Esophagus squamous epithelium (tissue), 5 donors: ENCODE data around the gene VSIG10. TPM values are rescaled to one million over a fixed set of nuclear protein-coding genes. Genes with fewer than 3 reads are reported as not detected.

ENCODE experiments used
- DNase-seq: peaks from one replicate; lab custom pipeline; 2025; lab: John Stamatoyannopoulos, UW
- H3K27ac ChIP-seq, 4 donors: fragments of 200-600 bp; sonication (generic); one replicate each; pipeline ENCODE4 v1.5.1; 2016 to 2019; ENCODE audit warnings: mild to moderate bottlenecking in 1 of 4
- H3K27me3 ChIP-seq, 4 donors: fragments of 200-600 bp; sonication (generic); 1 replicate in 3 of 4; 2 replicates in 1 of 4; pipeline versions ENCODE4 v1.5.1 to v1.6.0; 2017 to 2021; ENCODE audit warnings: antibody characterized with exemption in 1 of 4
- H3K36me3 ChIP-seq, 3 donors: fragments of 200-600 bp; sonication (generic); one replicate each; pipeline ENCODE4 v1.5.1; 2016 to 2019
- H3K4me1 ChIP-seq, 3 donors: fragments of 200-600 bp; sonication (generic); one replicate each; pipeline ENCODE4 v1.5.1; 2017 to 2019
- H3K4me3 ChIP-seq, 4 donors: fragments of 200-600 bp; sonication (generic); 1 replicate in 3 of 4; 2 replicates in 1 of 4; pipeline ENCODE4 v1.5.1; 2016 to 2019; ENCODE audit warnings: mild to moderate bottlenecking in 2 of 4, moderate library complexity in 1 of 4
- H3K9me3 ChIP-seq, 3 donors: fragments of 200-600 bp; sonication (generic); one replicate each; pipeline ENCODE4 v1.5.1; 2016 to 2019
- POLR2A ChIP-seq, 4 donors: fragments of 450-650 bp; IDR thresholded peaks; one replicate each; pipeline ENCODE4 v1.6.1; 2017; ENCODE audit warnings: antibody characterized with exemption in 4 of 4, mild to moderate bottlenecking in 4 of 4, moderate library complexity in 3 of 4
- WGBS, 2 donors: methylation state at CpG; one replicate each; pipeline ENCODE4 v1.1.5; 2018; 5-methylcytosine and 5-hydroxymethylcytosine counted together
- intact Hi-C: fragments of 100-400 bp; cut with DNase I; formaldehyde crosslinking; loops from one replicate; pipeline ENCODE4 v1.15.0; 2022
- total RNA-seq, 4 donors: library from RNA; depleted of rRNA; stranded (reverse); fragments of >200 nt; gene quantifications; one replicate each; pipeline ENCODE4 v1.1.0, GENCODE V29; 2016
- TF ChIP-seq, protein P1 (sequence below), 6 experiments: fragments of 450-650 bp in 4 of 6; fragments of 200-600 bp in 2 of 6; sonication (generic) in 2 of 6; IDR thresholded peaks; one replicate each; pipeline ENCODE4 v1.5.1; 2016 to 2019; ENCODE audit warnings: antibody characterized with exemption in 6 of 6, mild to moderate bottlenecking in 4 of 6, moderate library complexity in 4 of 6
- donor health status: DM: yes; HTN: yes; CAD: no.

VSIG10 gene
- total RNA-seq, 4 donors from 2014 or later = 11.9 to 47.1 (median 25.8) TPM

DNA sequence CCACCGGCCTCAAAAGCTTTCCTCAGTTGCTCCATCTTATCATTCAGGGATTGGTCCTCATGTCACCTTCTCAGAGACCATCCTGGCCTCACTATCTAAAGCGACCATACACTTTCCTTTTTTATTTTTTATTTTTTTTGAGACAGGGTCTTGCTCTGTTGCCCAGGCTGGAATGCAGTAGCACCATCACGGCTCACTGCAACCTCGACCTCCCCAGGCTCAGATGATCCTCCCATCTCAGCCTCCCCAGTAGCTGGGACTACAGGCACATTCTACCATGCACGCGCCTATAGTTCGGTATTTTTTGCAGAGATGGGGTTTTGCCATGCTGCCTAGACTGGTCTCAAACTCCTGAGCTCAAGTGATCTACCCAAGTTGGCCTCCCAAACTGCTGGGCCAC, 45.6 kb downstream of the VSIG10 start:
- H3K27ac ChIP-seq = no peak overlapping the region
- H3K36me3 ChIP-seq = no peaks in the 10 kb centered on the region
- DNase-seq = no peak
- intact Hi-C loops = no loop called here
- H3K9me3 ChIP-seq = no peaks in the 10 kb centered on the region
- no peak for TF ChIP-seq POLR2A (IDR thresholded peaks at IDR 0.05)
- TF ChIP-seq, protein P1, sequence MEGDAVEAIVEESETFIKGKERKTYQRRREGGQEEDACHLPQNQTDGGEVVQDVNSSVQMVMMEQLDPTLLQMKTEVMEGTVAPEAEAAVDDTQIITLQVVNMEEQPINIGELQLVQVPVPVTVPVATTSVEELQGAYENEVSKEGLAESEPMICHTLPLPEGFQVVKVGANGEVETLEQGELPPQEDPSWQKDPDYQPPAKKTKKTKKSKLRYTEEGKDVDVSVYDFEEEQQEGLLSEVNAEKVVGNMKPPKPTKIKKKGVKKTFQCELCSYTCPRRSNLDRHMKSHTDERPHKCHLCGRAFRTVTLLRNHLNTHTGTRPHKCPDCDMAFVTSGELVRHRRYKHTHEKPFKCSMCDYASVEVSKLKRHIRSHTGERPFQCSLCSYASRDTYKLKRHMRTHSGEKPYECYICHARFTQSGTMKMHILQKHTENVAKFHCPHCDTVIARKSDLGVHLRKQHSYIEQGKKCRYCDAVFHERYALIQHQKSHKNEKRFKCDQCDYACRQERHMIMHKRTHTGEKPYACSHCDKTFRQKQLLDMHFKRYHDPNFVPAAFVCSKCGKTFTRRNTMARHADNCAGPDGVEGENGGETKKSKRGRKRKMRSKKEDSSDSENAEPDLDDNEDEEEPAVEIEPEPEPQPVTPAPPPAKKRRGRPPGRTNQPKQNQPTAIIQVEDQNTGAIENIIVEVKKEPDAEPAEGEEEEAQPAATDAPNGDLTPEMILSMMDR (IDR thresholded peaks at IDR 0.05) = no peak
- WGBS, 2 donors = 90 to 94% methylated on average over 7 of the region's 7 CpGs
- no peak overlapping the region for H3K4me3 ChIP-seq
- H3K27me3 ChIP-seq = no peaks in the 10 kb centered on the region
- peaks cover 12 to 78% (median 17%) of the 10 kb centered on the region in 3 donors for H3K4me1 ChIP-seq

DNA sequence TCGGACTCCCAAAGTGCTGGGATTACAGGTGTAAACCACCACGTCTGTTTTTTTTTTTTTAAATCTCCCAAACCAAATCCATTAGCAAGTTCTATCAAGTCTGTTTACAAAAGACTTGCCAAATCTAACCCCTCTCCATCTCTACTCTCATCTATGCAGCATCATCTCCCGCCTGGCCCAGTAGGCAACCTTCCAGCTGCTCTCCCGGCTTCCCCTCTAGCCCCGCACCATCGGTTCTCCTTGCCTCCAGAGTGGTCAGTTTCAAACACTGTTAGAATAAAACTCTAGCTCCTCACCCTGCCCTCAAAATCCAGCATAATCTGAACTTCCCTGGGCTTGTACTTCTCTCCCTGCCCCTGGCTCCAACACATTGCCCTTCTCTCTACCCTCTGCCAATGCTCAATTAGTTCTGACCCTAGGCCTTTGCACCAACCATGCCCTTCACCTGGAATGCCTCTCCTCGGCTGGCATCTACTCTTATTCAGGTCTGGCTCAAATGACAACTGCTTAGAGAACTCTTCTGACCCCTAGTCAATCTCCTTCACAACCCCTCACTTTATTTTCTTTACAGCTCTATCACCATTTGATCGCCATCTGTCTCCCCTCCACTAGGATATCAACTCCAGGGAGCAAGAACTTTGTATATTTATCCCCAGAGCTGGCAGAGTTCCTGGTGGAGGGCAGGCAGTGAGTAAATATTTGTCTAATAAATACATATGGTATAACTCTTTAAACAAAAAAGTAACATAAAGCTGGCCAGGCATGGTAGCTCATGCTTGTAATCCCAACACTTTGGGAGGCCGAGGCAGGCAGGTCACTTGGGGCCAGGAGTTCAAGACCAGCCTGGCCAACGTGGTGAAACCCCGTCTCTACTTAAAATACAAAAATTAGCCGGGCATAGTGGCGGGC, 47.7 kb downstream of the VSIG10 start:
- no peak for TF ChIP-seq POLR2A (IDR thresholded peaks at IDR 0.05)
- TF ChIP-seq, protein P1 (IDR thresholded peaks at IDR 0.05) = no peak
- intact Hi-C loops = no loop called here
- 60 to 64% methylated on average over 10 to 13 of the region's 13 CpGs for WGBS, 2 donors
- peak overlapping the region in 2 of 4 donors; percentile 4 to 25 for H3K27ac ChIP-seq
- H3K9me3 ChIP-seq = no peaks in the 10 kb centered on the region
- H3K4me1 ChIP-seq = peaks cover 25 to 85% (median 25%) of the 10 kb centered on the region in 3 donors
- peaks cover 0 to 11% (median 4%) of the 10 kb centered on the region in 3 donors for H3K36me3 ChIP-seq
- DNase-seq = no peak
- no peaks in the 10 kb centered on the region for H3K27me3 ChIP-seq
- no peak overlapping the region for H3K4me3 ChIP-seq

DNA sequence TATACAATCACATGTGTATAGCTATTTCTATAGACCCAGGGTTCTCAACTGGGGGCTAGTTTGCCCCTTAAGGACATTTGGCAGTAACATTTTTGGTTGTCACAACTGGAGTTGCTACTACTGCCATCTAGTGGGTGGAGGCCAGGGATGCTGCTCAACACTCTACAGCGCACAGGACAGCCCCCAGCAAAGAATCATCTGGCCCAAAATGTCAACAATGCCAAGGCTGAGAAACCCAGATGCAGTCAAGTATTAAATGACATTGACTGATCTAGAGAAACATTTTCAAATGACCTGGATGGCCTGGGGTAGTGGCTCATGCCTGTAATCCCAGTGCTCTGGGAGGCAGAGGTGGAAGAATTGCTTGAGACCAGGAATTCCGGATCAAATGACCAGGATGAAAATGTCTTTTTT, 48.7 kb downstream of the VSIG10 start:
- DNase-seq = no peak
- TF ChIP-seq POLR2A (IDR thresholded peaks at IDR 0.05) = no peak
- TF ChIP-seq, protein P1 (IDR thresholded peaks at IDR 0.05) = peak in 5 of 6 experiments; percentile 23 to 62 (median 49)
- Histone ChIP-seq H3K9me3 (no peaks in the 10 kb centered on the region), H3K27ac (peak overlapping the region in 1 of 4 donors; percentile 25), H3K27me3 (no peaks in the 10 kb centered on the region), H3K4me3 (no peak overlapping the region), H3K4me1 (peaks cover 24 to 84% (median 25%) of the 10 kb centered on the region in 3 donors), H3K36me3 (peaks cover 0 to 20% (median 7%) of the 10 kb centered on the region in 3 donors)
- intact Hi-C loops = no loop called here
- WGBS, 2 donors = 61 to 79% methylated on average over 2 of the region's 2 CpGs

DNA sequence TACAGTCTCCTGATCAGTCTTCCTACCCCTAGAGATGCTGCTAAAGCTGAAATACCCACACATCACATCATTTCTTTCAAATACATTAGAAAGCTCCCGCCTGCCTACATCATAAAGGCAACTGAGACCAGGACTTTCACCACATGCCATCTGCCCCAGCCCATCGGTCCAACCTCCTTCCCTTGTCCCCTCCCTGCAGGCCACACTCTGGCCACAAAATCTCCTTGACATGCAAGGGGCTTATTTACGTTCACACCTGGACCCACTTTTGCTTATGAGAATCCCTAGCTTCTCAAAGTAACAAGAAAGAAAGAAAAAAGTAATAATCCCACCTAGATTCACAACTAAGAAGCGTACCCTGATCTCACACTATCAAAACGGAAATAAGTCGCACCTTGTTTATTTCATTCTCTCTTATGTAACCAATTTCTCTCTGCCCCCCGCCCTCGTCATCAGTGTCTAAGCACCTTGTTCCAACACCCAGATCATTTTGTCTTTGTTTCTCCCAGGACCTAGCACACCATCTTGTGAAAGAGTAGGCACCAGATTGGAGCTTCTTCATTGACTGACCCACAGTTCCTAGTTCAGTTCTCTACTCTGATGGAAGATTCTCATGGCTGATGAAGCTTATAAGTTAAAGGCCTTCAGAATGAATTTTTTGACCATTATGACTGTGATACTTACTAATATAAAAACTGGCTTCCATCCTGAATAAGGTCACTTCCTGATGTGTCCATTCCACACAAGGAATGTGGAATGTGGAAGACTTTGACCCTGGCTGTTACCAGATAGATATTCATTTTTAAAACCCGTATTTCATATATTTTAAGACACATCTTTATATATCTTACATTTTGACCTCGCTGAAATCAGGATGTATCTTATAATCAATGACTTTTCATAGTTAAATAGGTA, 50.5 kb downstream of the VSIG10 start:
- TF ChIP-seq, protein P1 (IDR thresholded peaks at IDR 0.05) = no peak
- TF ChIP-seq POLR2A (IDR thresholded peaks at IDR 0.05) = no peak
- H3K36me3 ChIP-seq = peaks cover 0 to 37% (median 7%) of the 10 kb centered on the region in 3 donors

More for the DNA sequence above, 50.5 kb downstream of the VSIG10 start:
- intact Hi-C loops = no loop called here
- Histone ChIP-seq H3K9me3 (no peaks in the 10 kb centered on the region), H3K4me3 (no peak overlapping the region), H3K27ac (peak overlapping the region; percentile 39 to 78 (median 74)), H3K4me1 (peaks cover 15 to 65% (median 19%) of the 10 kb centered on the region in 3 donors), H3K27me3 (no peaks in the 10 kb centered on the region)
- DNase-seq = no peak
- WGBS, 2 donors = 85 to 87% methylated on average over 10 of the region's 10 CpGs
